Measurements from ENCODE around the gene LGALS3.

The LGALS3 gene

DNA sequence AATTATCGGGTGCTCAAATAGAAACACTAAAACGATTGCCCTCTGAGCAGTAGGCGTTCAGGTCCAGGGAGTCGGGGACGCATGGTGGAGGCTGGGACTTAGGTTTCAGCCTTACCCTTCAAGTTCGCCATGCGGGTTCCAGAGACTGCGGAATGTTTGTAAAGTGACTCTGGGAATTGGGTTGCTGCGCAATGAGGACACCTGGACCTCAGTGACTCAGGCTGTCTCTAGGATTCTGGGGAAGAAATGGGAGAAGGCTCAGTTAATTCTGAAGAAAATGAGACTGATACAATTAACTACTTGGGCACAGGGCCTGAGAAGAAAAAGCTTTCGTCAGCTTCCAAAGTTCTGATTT lies 1.1 kb downstream of the LGALS3 start:
- H3K4me3 ChIP-seq (ENCODE audit: low read depth, low read length) = no peak overlapping the region
- peak; percentile 34 for DNase-seq (ENCODE audit: low read depth)
- TF ChIP-seq, protein P1, sequence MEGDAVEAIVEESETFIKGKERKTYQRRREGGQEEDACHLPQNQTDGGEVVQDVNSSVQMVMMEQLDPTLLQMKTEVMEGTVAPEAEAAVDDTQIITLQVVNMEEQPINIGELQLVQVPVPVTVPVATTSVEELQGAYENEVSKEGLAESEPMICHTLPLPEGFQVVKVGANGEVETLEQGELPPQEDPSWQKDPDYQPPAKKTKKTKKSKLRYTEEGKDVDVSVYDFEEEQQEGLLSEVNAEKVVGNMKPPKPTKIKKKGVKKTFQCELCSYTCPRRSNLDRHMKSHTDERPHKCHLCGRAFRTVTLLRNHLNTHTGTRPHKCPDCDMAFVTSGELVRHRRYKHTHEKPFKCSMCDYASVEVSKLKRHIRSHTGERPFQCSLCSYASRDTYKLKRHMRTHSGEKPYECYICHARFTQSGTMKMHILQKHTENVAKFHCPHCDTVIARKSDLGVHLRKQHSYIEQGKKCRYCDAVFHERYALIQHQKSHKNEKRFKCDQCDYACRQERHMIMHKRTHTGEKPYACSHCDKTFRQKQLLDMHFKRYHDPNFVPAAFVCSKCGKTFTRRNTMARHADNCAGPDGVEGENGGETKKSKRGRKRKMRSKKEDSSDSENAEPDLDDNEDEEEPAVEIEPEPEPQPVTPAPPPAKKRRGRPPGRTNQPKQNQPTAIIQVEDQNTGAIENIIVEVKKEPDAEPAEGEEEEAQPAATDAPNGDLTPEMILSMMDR (IDR thresholded peaks at IDR 0.05; ENCODE audit: control insufficient read depth, extremely low read depth, insufficient read depth) = no peak

DNA sequence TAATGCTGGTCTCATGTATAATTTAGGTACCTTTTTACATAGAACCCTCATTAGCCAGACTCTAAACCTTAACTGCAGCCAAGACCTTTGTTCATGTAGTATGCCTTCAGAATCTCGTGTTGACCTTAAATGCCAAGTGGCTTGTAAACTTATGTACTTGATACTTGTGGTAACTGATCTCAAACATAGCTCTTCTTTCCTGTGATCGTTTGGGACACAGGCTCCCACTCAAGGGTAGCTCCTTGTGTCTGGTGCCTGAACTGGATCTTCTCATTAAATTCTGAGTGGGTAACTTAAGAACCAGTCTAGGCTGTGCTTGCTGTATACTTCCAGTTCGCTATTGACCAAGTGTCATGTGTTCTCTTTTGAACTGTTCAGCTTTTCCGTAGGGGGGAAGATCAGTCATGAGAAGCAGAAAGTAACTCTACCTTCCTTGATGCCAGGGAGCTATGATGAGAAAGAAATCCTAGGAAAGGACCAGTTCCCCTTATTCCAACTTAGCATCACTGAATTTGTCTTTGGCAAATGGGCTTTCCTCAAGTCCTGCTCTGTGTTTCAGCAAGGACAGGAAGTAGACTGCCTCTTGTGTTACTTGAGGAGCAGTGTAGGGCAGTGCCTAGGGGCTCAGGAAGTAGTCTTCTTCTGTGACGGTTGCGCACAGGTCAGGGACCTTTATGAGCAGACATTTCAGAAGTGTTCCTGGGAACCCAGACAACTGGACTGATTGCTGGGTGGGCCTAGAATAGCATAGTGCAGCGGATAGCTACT lies 2.5 kb downstream of the LGALS3 start:
- no peak overlapping the region for H3K4me3 ChIP-seq (ENCODE audit: low read depth, low read length)
- TF ChIP-seq, protein P1 (IDR thresholded peaks at IDR 0.05; ENCODE audit: control insufficient read depth, extremely low read depth, insufficient read depth) = no peak
- DNase-seq (ENCODE audit: low read depth) = no peak

DNA sequence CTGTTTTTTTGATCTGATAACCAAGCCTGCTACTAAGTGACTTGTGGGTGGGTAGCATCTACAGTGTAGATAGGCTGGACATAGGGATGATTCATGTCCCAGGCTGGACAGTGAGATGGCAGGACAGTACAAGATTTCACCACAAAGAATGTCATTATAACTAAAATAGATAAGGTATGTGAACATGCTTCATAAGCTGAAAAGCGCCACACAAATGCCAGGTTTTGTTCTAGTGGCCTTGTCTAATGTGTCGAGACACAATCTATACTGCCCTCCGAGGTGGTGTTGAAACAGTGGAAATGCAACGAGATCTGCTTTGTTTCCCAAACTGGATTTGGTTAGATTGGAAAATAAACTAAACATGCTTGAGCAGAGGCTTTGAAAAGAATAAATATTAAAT lies 4.4 kb downstream of the LGALS3 start:
- TF ChIP-seq, protein P1 (IDR thresholded peaks at IDR 0.05; ENCODE audit: control insufficient read depth, extremely low read depth, insufficient read depth) = no peak
- H3K4me3 ChIP-seq (ENCODE audit: low read depth, low read length) = no peak overlapping the region
- no peak for DNase-seq (ENCODE audit: low read depth)

DNA sequence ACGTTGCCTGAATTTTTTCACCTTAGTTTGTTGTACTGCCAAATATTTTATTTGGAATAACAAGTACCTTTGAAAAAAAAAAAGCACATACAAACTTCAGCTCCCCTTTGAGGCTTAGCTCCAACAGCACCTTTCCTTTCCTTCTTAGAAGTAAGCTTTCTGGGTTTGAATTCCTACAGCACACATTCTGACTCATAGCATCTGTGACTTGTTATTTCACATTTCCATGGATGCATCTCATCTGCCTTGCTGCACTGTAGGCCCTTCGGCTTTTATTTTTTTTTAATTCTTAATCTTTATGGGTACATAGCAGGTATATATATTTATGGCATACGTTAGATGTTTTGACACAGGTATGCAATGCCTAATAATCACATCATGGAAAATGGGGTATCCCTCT lies 7.2 kb downstream of the LGALS3 start:
- TF ChIP-seq, protein P1 (IDR thresholded peaks at IDR 0.05; ENCODE audit: control insufficient read depth, extremely low read depth, insufficient read depth) = no peak
- DNase-seq (ENCODE audit: low read depth) = no peak
- no peak overlapping the region for H3K4me3 ChIP-seq (ENCODE audit: low read depth, low read length)

DNA sequence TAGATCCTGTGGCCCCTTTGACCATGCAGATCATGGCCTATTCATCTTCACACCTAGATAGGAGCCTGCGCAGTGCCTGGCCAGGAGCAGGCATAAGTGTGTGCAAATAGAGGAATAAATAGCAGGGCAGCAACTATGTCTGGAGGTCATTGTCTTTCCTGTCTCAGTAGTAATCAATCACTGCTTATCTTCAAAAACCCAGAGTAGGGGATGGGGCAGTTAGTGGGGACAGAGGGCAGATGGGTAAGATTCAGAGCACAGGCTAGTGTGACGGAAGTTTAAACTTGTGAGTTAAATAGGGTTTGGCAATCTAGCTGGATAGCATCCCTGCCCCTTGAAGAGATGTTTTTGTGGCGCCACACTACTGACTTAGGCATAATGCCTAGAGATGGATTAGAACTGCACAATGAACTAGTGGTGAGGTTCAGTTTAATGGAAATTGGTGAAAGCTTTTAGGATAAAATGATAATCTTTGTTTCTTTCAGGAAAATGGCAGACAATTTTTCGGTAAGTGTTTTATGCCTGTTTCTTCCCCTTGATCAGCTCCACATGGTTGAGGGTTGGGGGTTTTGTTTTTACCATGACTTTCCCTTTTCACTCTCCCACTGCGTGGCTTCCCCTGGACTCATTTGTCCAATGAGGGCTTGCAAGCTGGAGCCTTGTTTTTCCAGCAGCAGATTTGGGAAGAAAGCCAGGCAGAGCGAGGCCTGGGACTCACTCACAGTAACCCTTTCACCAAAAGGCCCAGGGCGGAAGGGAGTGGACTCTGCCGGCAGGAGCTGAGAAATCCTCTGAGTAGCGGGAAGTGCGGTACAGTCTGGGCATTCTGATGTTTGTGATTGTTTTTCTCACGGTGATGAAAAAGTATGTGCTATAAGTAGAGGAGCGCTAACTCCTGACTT lies 8.1 kb downstream of the LGALS3 start:
- DNase-seq (ENCODE audit: low read depth) = no peak
- no peak overlapping the region for H3K4me3 ChIP-seq (ENCODE audit: low read depth, low read length)
- TF ChIP-seq, protein P1 (IDR thresholded peaks at IDR 0.05; ENCODE audit: control insufficient read depth, extremely low read depth, insufficient read depth) = no peak

DNA sequence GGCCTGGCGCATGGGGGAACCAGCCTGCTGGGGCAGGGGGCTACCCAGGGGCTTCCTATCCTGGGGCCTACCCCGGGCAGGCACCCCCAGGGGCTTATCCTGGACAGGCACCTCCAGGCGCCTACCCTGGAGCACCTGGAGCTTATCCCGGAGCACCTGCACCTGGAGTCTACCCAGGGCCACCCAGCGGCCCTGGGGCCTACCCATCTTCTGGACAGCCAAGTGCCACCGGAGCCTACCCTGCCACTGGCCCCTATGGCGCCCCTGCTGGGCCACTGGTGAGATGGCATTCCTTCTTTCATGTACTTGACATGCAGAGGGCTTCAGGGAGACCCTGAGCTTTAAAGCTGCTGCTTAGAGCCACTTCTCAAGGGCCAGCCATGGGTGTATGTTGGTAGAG lies 9.0 kb downstream of the LGALS3 start:
- DNase-seq (ENCODE audit: low read depth) = no peak
- no peak overlapping the region for H3K4me3 ChIP-seq (ENCODE audit: low read depth, low read length)
- TF ChIP-seq, protein P1 (IDR thresholded peaks at IDR 0.05; ENCODE audit: control insufficient read depth, extremely low read depth, insufficient read depth) = no peak
